C1 segment of cervical spinal cord (tissue), 14 donors: ENCODE results near the gene SIDT1.

Source experiments
- DNase-seq, 14 donors: peaks; one replicate each; lab custom pipeline; 2025; lab: John Stamatoyannopoulos, UW

Gene SIDT1

DNA sequence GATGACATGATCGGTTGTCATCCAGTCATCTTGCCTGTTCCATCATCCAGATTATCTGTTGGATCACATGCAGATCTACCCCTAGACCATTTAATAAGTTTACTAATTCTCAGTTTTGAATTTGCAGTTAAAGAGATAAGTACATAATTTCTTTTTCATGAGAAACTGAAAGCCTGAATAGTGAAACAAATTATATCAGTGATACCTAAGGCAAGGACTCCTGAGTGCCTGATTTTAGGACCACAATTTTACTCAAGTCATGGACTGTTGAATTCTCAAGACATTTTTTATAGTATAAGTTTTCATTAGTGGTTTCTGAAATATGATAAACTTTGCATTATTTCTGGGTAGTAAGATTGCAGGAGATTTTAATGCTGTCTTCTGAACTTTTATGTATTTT, 13.2 kb downstream of the SIDT1 start:
- no peak for DNase-seq

DNA sequence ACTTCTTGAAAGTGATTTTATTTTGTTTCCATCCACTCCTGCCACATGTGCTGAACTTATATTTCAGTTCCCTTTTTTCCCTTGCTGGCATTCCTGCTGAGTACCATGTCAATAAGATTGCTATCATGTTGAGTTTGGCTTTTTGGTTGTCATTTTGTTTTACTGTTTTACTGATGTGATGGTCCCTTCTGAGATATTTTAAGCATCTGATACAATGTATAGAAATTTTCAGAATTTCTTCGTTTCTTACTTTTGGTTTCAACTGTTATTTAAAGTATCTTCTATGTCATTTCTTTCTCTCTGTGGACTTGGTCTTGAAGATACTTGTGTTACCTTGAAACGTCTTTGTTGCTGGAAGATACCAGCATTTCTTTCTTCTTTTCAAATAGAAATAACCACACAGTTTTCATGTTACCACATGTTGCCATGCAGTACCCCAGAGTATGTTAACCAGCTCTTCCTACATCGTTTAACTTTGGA, 14.1 kb downstream of the SIDT1 start:
- no peak for DNase-seq

DNA sequence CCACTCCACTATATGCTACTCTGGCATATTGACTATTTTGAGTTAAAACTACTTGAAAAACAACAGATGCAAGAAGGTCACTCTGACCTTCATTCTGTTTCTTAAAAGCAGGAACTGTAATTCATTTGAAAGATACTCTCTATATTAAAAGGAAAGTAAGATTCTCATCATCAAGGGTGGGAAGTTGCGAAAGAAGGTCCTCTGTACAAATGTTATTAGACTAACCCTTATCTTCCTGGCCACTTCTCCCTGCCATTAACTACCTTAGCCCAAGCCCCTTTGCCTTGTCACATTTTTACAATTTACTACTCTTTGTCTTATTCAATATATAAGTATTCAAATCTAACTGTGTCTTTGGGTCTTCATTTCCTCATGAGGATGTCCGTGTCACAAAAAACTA, 16.1 kb downstream of the SIDT1 start:
- DNase-seq = no peak

DNA sequence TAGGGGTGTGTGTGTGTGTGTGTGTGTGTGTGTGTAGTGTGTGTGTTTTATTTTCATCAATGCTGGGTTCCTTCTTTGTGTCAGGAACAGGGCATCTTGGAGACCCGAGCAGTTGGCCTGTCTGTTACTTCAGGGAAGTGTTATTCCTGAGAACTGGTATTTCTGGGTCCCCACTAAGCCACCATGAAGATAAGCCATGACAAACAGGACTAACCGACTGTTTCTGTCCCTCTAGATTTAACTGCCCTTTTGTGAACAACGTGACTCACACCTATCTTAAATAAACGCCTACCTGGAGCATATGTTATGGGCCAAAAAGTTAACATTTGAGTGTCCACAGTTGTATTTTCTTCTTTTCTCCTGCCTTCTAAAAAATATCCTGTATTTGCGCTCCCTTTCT, 19.5 kb downstream of the SIDT1 start:
- DNase-seq = no peak

DNA sequence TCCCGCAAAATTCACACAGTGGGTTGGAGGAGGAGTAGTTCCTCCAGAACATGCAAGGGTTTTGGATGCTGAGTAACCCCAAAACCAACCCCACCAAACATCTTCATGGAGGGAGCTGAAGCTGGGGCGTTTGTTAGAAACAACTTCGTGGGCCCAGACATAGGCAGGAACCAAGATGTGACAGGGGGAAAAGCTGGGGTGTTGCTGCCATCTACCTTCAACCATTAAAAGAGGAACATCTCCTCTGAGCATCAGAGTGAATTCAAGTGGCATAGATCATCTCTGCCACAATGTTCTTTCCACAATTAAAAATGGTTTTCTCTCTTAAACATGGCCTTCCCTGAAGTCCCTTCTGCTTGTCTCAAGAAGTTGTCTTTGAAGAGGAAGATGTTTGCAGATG, 20.5 kb downstream of the SIDT1 start:
- DNase-seq = peak in 1 of 14 donors; percentile 16

DNA sequence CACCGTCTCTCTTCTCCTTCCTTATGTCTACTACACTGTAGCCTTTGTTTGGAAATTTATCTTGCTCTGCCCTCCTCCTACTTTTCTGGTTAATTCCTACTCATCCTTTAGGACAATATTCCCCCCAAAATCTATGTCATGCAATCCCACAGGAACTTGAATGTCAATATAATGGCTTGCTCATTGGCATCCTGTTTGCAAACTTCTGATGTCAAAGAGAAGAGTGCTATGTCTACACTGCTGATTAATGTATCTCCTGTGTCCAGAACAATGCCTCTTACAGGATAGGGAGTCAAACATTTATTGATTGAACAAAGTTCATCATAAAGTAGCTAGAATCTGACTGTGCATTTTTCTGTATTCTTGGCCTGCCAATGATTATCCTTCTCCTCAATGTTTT, 22.8 kb downstream of the SIDT1 start:
- DNase-seq = no peak

DNA sequence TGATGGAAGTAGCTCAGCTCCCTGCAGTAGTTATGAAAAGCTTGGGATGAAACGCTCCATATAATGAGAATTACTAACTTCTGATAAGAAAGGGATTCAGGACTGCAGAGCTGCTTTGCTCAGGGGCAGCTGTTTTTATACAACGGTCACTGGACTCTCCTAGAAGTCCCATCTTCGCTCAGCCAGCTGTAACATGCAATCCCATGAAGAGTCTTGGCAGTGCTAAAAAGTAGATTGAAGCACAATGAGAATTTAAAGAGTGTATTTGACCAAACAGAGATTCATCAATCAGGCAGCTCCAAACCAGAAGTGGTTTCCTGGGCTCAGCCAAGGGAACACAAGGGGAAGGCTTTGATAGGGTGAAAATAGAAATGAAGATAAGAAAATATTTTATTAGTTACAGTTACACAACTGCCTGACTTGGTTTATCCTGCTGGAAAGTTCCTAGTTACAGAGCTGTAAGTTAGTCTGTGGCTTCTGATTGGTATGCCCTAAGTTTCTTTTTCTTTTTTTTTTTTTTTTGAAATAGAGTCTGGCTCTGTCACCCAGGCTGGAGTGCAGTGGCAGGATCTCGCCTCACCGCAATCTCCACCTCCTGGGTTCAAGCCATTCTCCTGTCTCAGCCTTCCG, 24.1 kb downstream of the SIDT1 start:
- DNase-seq = no peak

DNA sequence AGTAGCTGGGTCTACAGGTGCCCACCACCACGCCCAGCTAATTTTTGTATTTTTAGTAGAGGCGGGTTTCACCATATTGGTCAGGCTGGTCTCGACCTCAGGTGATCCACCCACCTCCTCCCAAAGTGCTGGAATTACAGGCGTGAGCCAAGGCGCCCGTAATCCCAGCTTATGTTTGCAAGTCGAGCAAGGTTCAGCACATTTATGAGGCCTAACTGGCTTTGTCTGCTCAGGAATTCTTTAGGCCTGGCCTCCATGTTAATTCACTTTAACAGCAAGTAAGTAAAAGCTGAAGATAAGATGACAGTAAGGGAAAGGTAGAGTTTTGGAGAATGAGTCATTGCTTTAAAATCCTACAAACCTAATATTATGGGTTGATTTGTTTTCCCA, 24.6 kb downstream of the SIDT1 start:
- DNase-seq = no peak

DNA sequence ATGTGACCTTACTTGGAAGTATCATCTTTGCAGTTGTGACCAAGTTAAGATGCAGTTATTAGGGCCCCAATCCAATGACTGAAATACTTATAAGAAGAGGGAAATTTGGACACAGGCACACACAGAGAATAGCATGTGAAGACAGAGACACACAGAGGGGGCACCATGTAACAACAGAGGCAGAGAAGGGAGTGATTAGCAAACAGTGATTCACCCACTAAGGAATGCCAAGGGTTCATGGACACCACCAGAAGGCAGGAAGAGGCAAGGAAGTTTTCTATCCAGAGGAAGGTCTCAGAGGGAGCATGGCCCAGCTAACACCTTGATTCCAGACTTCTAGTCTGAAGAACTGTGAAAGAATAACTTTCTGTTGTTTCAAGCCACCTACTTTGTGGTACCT, 25.0 kb downstream of the SIDT1 start:
- no peak for DNase-seq

DNA sequence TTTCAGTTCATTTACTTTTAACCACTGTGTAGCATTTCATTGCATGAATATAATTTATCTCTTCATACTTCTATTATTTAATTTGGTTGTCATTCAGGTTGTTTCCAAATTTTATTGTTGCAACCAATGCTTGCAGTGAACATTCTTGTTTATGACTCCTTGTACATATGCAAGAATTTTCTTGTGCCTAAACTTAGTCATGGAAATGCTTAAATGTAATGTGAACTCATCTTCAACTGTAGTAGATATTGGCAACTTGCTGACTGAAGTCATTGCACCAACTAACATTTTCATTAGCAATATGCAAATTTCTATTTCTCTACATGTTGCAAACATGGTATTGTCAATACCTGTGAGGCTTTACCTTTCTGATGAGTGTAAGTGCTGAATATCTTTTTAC, 26.7 kb downstream of the SIDT1 start:
- DNase-seq = no peak

DNA sequence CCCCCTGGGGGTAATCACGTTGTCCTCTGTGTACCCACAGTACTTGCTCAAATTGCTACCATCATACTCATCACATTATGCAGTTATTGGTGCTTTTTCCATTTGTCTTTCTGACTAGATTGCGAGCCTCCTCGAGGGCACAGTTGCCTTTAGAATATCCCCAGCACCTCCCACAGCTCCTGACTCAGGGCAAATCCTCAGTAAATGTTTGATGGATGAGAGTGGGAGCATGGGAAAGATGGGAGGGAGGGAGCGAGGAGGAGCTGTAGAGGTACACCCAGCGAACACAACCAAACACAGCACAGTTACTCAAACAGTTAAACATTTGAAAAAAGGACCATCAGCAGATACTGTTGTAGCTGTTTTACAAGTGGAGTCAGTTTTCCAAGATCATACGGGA, 27.9 kb downstream of the SIDT1 start:
- no peak for DNase-seq

DNA sequence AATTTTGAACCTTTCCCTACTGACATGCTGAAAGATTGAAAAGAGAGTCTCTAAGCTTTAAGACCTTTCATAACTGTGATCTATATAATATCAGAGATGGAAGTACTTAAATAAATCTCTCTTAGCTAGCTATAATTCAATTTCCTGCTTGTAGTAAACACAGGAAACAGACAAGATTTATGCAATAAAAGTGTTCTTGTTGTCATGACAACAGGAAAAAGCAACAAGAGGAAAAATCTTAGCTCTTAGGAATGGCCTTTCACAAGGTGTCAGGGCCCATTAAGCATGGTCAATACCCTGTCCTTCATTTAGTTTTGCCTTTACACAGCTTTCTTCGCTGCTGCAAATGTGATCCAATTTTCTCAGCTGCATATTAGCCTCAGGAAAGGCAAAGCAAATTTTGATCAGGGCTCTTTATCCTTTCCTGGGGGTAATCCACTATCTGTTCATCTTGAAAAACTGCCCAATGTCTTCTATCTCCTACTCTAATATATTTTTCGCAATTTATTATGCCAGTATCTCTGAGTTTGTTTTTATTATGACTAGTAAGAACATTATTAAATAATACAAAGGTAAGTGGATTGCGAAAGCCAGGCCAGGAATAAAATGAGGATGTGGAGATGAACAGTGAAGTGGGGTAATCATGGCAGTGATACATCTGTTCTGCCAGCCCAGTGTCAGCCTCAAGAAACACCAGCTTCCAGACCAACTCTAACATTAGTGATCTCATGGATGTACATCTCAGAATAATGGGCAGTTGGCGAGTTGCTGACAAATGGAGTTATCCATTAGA, 28.7 kb downstream of the SIDT1 start:
- no peak for DNase-seq

DNA sequence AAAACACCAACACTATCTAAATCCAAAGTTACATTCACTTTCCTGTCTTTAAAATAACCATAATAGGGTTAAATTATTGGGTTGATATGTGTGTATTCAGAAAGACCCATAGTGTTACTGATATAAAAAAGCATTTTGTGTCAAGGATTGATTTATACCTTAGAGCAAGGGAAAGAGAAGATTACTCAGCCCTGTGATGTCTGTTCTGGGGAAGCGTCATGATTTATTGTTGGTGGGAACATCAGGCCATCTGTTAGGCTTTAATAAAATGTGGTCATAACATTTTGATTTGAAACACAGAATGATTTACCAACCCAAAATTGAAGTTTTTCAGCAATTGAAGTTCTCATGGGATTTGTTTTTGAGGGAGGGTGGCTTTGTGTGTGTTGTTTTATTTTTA, 33.2 kb downstream of the SIDT1 start:
- DNase-seq = no peak

DNA sequence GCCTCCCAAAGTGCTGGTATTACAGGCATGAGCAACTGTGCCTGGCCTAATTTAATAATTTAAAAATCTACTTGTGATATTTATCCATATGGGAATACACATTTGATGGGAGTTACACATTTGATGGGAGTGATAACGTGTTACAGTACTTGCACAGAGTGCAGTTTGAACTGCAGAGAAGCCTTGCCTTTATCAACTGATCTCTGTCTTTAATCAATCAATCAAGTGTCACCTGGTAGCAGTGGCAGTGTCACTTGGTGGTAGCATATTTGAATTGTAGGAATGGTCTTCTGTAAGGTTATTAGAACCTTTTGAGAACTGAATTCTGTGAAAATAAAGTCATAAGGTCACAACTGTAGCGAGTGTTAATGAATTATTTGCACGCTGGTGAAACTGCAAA, 37.8 kb downstream of the SIDT1 start:
- no peak for DNase-seq

DNA sequence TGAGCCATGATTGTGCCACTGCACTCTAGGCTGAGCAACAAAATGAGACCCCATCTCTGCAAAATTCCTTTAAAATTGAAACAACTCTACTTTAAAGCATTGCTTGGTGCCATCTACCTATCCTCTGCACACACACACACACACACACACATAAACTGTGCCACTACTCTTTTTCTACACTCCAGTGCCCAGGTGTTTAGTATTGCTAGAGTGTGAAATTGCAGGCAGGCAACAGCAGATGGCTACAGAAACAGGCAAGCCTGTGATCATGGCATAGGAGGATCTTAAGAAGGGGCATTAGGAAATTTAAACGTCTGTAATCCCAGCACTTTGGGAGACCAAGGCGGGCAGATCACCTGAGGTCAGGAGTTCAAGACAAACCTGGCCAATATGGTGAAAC, 39.0 kb downstream of the SIDT1 start:
- DNase-seq = no peak

DNA sequence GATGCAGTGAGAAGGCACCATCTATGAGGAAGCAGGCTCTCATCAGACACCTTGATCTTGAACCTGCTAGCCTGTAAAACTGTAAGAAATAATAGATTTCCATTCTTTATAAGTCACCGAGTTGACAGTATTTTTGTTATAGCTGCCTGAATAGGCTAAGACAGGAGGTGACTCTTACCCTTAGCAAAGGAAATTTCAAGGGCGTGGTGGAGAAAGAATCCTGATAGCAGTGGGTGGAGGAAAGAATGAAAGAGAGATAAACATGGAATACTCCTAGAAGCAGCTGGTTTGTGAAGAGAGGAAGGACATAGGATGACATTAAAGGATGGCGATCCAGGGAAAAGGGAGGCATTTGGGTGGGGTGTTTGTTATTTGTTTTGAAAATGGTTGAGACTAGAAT, 41.4 kb downstream of the SIDT1 start:
- DNase-seq = no peak

DNA sequence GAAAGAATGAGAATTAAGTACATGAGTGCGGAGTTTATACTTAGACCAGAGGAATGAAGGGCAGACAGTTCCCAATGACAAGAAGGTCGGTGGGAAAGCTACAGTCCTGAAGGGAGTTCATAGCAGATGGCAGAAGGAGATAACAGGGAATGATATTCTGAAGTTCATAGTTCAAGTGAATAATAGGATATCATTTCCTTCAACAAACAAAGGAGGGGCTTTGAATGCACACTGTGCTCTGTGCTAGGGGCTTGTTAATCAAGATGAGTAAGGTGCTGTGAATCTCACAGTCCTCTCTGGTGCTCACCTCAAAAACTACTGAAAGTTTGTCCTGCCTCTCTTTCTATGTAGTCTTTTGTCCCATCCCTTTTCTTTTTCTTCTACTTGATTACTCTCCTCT, 41.9 kb downstream of the SIDT1 start:
- DNase-seq = no peak

DNA sequence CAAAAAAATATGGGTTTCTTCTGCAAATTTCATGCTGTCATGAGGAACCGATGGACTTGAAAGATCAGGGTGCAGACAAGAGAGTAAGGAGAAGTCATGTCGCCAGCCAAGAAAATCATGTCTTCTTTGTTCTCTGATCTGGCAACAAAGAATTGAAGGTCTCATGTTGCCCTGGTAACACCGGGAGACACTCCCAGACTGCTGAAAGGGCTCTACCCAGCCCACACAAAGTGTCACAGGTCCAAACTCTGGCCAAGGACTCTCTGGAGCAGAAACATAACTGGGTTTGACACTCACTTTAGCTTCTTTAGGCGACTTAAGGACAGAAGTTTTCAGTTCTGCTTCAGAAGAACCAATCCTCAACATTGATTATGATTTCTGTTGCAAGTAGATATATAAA, 42.9 kb downstream of the SIDT1 start:
- DNase-seq = peak in 4 of 14 donors; percentile 17 to 24 (median 20)

DNA sequence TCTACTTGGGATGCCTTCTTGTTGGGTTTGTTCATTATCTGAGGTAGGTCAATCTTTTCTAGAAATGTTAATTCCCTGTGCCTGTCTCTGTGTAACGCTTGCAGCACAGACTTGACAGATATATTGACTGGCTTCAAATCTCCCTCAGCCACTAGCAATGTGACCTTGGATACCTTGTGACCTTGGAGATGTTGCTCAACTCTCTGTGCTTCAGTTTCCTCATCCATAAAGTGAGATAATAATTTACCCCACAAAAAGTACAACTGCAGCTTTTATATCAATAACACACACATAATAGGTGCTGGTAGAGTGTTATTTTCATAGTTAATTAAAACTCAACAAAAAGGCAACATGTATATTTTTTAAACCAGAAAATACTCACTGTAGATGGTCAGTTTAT, 52.9 kb downstream of the SIDT1 start:
- DNase-seq = no peak

DNA sequence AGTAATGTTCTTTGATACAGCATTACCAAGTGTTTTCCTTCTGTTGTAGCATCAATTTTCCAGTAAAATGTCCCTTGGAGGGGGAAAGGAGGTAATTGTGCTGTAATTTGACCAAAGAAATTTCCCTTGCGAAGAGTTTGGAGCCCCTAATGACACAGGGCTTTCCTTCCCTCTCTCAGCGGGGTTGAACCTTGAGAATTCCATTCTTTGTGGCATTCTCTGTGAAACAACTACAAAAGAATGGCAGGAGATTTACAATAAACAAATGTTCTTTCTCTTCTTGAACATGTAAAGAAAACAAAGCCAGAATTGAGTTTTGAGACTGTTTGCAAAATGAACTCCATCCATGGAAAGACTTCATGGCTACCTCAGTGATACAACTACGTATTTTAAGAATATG, 53.4 kb downstream of the SIDT1 start:
- DNase-seq = no peak

DNA sequence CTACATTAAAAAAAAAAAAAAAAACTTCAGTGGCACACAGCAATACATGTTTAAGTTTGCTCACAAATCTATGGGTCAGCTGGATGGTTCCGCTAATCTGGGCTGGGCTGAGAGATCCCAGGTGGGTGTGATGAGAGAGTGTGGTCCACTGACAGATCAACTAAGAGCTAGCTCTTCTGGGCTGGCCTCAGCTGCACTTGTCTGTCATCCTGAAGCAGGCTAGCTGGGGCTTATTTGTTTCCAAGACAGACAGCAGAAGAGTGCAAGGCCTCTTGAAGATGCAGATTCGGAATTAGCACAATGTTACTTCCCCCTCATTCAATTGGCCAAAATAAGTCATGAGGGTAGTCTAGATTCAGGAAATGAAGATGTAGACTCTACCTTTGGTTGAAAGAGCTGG, 56.5 kb downstream of the SIDT1 start:
- DNase-seq = no peak

DNA sequence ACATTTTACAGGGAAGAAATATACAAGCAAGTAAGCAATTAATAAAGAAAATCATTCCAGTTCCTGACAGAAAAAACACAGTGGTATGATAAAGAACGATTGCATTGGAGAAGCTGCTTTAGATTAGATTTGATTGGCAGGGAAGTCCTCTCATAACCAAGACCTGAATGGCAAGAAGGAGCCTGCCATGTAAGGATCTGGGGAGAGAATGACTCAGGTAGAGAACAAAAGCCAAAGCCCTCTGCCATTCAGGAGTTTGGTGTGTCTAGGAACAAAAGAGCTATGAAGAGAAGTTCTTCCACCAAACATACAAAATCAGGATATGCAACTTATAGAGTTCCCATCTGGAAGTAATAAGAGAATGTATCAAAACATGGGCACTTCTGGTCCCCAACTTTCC, 57.6 kb downstream of the SIDT1 start:
- DNase-seq = no peak

DNA sequence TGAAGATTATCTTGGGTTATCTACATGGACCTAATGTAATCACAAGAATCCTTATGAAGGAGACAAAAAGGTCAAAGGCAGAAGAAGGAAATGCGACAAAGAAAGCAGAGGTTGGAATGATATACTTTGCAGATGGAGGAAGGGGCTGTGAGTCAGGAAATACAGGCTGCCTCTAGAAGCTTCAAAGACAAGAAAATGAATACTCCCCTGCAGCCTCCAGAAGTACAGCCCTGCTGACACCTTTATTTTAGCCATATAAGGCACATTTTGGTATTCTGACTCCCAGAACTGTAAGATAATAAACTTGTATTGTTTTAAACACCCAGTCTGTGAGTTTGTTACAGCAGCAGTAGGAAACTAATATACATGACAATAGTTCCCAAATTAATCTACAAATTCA, 58.6 kb downstream of the SIDT1 start:
- no peak for DNase-seq

DNA sequence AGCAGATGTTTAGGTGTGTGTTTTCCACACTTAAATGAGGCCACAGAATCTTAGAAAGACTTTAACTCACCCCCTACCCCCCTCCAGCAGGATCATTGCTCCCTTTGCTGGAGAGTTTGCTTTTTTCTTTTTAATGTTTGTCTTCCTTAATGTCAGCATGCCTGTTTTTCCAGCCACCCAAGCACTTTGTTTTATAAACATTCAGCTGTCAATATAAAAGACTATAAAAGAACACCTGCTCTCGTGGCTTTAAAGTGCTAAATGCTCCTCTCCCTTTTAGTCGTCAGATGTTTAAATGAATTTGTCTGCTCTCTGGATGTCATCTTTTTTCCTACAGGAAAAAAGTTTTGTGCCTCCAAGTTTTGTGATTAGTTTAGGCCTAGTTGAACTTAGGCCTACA, 61.7 kb downstream of the SIDT1 start:
- DNase-seq = no peak
